ENCODE data around the gene PIP4K2C. TPM values are rescaled to one million over a fixed set of nuclear protein-coding genes. Genes with fewer than 3 reads are reported as not detected.

Gene PIP4K2C
- total and polyA plus RNA-seq, 2 experiments from 2014 or later: 10.8 to 30.6 TPM

DNA sequence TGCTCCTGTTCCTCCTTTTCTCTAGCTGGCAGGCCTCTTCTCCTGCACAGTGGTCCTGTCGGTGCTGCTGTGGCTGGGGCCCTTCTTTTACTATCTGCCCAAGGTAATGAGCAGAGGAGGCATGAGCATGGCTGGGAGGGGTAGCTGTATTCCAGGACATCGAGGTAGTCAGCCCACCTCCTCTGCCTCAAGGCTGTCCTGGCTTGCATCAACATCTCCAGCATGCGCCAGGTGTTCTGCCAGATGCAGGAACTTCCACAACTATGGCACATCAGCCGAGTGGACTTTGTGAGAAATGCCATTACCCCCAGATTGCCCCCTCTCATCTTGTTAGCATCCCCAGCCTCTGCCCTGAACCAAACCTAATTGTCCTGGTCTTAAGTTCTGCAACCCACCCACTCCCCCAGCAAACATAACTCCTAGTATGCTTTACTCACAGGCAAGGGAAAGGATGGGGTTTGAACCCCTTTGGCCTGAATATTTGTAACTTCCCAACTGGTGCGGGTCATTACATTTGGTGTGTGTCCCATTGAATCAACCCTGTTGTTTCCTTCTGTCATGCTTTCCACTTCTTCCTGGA, 32.9 kb downstream of the PIP4K2C start:
- Histone ChIP-seq H3K4me2 (no peak overlapping the region), H4K20me1 (replicated peaks; ENCODE audit: insufficient read depth) (peaks cover 12% of the 10 kb centered on the region), H3K4me1 (ENCODE audit: insufficient read depth) (peaks cover 31% of the 10 kb centered on the region), H3F3A (replicated peaks; ENCODE audit: low read depth) (peaks cover 12% of the 10 kb centered on the region; the same call in 1 of the 2 replicates), H3K79me2 (replicated peaks; ENCODE audit: insufficient read depth) (no peaks in the 10 kb centered on the region), H3K9me2 (ENCODE audit: insufficient read depth) (no peaks in the 10 kb centered on the region), H3K27ac (ENCODE audit: low read depth) (no peak overlapping the region), H3K27me3 (ENCODE audit: insufficient read depth) (peaks cover 100% of the 10 kb centered on the region), H2AFZ (no peak overlapping the region), H3K36me3 (ENCODE audit: insufficient read depth) (no peaks in the 10 kb centered on the region), H3K4me3 (no peak overlapping the region)
- TF ChIP-seq ZNF114 (CRISPR knock-in tag; IDR thresholded peaks at IDR 0.05): no peak
- TF ChIP-seq ETS1 (IDR thresholded peaks at IDR 0.05): no peak
- no peak for TF ChIP-seq EZH2phosphoT487 (IDR thresholded peaks at IDR 0.05; ENCODE audit: unreplicated experiment)
- no peak for TF ChIP-seq CREB1 (CRISPR knock-in tag; IDR thresholded peaks at IDR 0.05; ENCODE audit: low read depth)
- TF ChIP-seq, protein P1, sequence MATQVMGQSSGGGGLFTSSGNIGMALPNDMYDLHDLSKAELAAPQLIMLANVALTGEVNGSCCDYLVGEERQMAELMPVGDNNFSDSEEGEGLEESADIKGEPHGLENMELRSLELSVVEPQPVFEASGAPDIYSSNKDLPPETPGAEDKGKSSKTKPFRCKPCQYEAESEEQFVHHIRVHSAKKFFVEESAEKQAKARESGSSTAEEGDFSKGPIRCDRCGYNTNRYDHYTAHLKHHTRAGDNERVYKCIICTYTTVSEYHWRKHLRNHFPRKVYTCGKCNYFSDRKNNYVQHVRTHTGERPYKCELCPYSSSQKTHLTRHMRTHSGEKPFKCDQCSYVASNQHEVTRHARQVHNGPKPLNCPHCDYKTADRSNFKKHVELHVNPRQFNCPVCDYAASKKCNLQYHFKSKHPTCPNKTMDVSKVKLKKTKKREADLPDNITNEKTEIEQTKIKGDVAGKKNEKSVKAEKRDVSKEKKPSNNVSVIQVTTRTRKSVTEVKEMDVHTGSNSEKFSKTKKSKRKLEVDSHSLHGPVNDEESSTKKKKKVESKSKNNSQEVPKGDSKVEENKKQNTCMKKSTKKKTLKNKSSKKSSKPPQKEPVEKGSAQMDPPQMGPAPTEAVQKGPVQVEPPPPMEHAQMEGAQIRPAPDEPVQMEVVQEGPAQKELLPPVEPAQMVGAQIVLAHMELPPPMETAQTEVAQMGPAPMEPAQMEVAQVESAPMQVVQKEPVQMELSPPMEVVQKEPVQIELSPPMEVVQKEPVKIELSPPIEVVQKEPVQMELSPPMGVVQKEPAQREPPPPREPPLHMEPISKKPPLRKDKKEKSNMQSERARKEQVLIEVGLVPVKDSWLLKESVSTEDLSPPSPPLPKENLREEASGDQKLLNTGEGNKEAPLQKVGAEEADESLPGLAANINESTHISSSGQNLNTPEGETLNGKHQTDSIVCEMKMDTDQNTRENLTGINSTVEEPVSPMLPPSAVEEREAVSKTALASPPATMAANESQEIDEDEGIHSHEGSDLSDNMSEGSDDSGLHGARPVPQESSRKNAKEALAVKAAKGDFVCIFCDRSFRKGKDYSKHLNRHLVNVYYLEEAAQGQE (IDR thresholded peaks at IDR 0.05; ENCODE audit: unreplicated experiment): no peak
- TF ChIP-seq POLR2AphosphoS5 (IDR thresholded peaks at IDR 0.05; ENCODE audit: low read depth): no peak
- TF ChIP-seq JUNB (IDR thresholded peaks at IDR 0.05; ENCODE audit: unreplicated experiment): no peak
- no peak for TF ChIP-seq NANOG (IDR thresholded peaks at IDR 0.05; ENCODE audit: borderline replicate concordance)
- no peak for TF ChIP-seq EZH2 (IDR thresholded peaks at IDR 0.05; ENCODE audit: low read depth, unreplicated experiment)
- TF ChIP-seq ZNF462 (CRISPR knock-in tag; IDR thresholded peaks at IDR 0.05): no peak
- no peak overlapping the region; the same call in 2 of the 3 replicates for H3K4me3 Mint-ChIP-seq
- no peak for ATAC-seq
- no peak overlapping the region for H3K27ac Mint-ChIP-seq
- H3K9me3 Mint-ChIP-seq: no peaks in the 10 kb centered on the region
- peaks cover 100% of the 10 kb centered on the region for H3K27me3 Mint-ChIP-seq (ENCODE audit: insufficient read depth, low read depth, poor library complexity)
- DNase-seq (ENCODE audit: low spot score): no peak
- peaks cover under 1% of the 10 kb centered on the region; the same call in 1 of the 3 replicates for H3K36me3 Mint-ChIP-seq (ENCODE audit: low read depth)
- H3K4me1 Mint-ChIP-seq: peaks cover 40% of the 10 kb centered on the region
